ENCODE data around the gene LAMA2. TPM values are rescaled to one million over a fixed set of nuclear protein-coding genes. Genes with fewer than 3 reads are reported as not detected.

LAMA2 gene
- total RNA-seq, 1 donor from 2014 or later = 1.8 TPM

- H3K36me3 Mint-ChIP-seq (ENCODE audit: low read depth, unreplicated experiment) = no peaks in the 10 kb centered on the region
- H3K79me2 ChIP-seq (ENCODE audit: insufficient read depth, low read length) = no peaks in the 10 kb centered on the region
- DNase-seq (ENCODE audit: low read depth) = peak; percentile 85
- no peaks in the 10 kb centered on the region for H3K27me3 ChIP-seq (ENCODE audit: insufficient read depth, low read length)
- H3K4me1 Mint-ChIP-seq (ENCODE audit: low read depth, unreplicated experiment) = no peaks in the 10 kb centered on the region
- no peaks in the 10 kb centered on the region for H4K20me1 ChIP-seq (ENCODE audit: insufficient read depth, low read length)
- H3K9me3 ChIP-seq (ENCODE audit: insufficient read depth, low read depth, low read length) = no peaks in the 10 kb centered on the region
- peaks cover 10% of the 10 kb centered on the region for H3K4me1 ChIP-seq (ENCODE audit: insufficient read depth, low read length)
- H3K9me3 Mint-ChIP-seq (ENCODE audit: unreplicated experiment) = peaks cover 2% of the 10 kb centered on the region
- peak overlapping the region; percentile 39 for H3K4me2 ChIP-seq (ENCODE audit: low read length)
- H3K9ac ChIP-seq (ENCODE audit: low read length) = no peak overlapping the region
- no peak overlapping the region for H3K27ac ChIP-seq (ENCODE audit: low read depth, low read length)
- H3K27ac Mint-ChIP-seq (ENCODE audit: unreplicated experiment) = no peak overlapping the region
- no peak overlapping the region for H2AFZ ChIP-seq (ENCODE audit: low read depth, low read length)
- peak; percentile 86 for FAIRE-seq
- H3K36me3 ChIP-seq (ENCODE audit: insufficient read depth, low read length) = no peaks in the 10 kb centered on the region
- TF ChIP-seq EZH2 (IDR thresholded peaks at IDR 0.05; ENCODE audit: insufficient read depth, low read length) (no peak), CTCF (IDR thresholded peaks at IDR 0.05; ENCODE audit: insufficient read depth, low read depth, low read length) (no peak)
- H3K27me3 Mint-ChIP-seq (ENCODE audit: low read depth, unreplicated experiment) = no peaks in the 10 kb centered on the region
- no peak overlapping the region for H3K4me3 ChIP-seq (ENCODE audit: insufficient read depth, low read depth, low read length)
- no peak overlapping the region for H3K4me3 Mint-ChIP-seq (ENCODE audit: unreplicated experiment)
These were observed 463.0 kb downstream of the LAMA2 start for GRCh38 chr6:129345890-129346289.

- no peak for FAIRE-seq
- no peaks in the 10 kb centered on the region for H3K4me1 Mint-ChIP-seq (ENCODE audit: low read depth, unreplicated experiment)
These were observed 464.0 kb downstream of the LAMA2 start for GRCh38 chr6:129346964-129347363.

More at GRCh38 chr6:129346964-129347363, 464.0 kb downstream of the LAMA2 start:
- Histone ChIP-seq H3K27ac (ENCODE audit: low read depth, low read length) (no peak overlapping the region), H3K27me3 (ENCODE audit: insufficient read depth, low read length) (no peaks in the 10 kb centered on the region), H3K4me1 (ENCODE audit: insufficient read depth, low read length) (peaks cover 7% of the 10 kb centered on the region), H4K20me1 (ENCODE audit: insufficient read depth, low read length) (no peaks in the 10 kb centered on the region), H3K9ac (ENCODE audit: low read length) (no peak overlapping the region), H3K79me2 (ENCODE audit: insufficient read depth, low read length) (no peaks in the 10 kb centered on the region), H3K4me3 (ENCODE audit: insufficient read depth, low read depth, low read length) (no peak overlapping the region), H2AFZ (ENCODE audit: low read depth, low read length) (no peak overlapping the region), H3K36me3 (ENCODE audit: insufficient read depth, low read length) (no peaks in the 10 kb centered on the region), H3K9me3 (ENCODE audit: insufficient read depth, low read depth, low read length) (no peaks in the 10 kb centered on the region), H3K4me2 (ENCODE audit: low read length) (no peak overlapping the region)
- H3K27ac Mint-ChIP-seq (ENCODE audit: unreplicated experiment) = no peak overlapping the region
- TF ChIP-seq EZH2 (IDR thresholded peaks at IDR 0.05; ENCODE audit: insufficient read depth, low read length) (no peak), CTCF (IDR thresholded peaks at IDR 0.05; ENCODE audit: insufficient read depth, low read depth, low read length) (no peak)
- no peak for DNase-seq (ENCODE audit: low read depth)
- no peak overlapping the region for H3K4me3 Mint-ChIP-seq (ENCODE audit: unreplicated experiment)
- no peaks in the 10 kb centered on the region for H3K27me3 Mint-ChIP-seq (ENCODE audit: low read depth, unreplicated experiment)
- H3K36me3 Mint-ChIP-seq (ENCODE audit: low read depth, unreplicated experiment) = no peaks in the 10 kb centered on the region
- peaks cover 2% of the 10 kb centered on the region for H3K9me3 Mint-ChIP-seq (ENCODE audit: unreplicated experiment)
